SK-N-MC (cell line): ENCODE measurements around the gene DAB1.

Experiments
- EZH2 ChIP-seq: fragments of 200-600 bp; sonication (generic); IDR thresholded peaks from one replicate; pipeline ENCODE4 v1.6.1; 2017; ENCODE audit warnings: antibody characterized with exemption
- POLR2AphosphoS5 ChIP-seq: IDR thresholded peaks from 2 replicates; pipeline ENCODE4 v1.6.1; 2012; ENCODE audit warnings: mild to moderate bottlenecking, low read depth, low read length, borderline replicate concordance

- no peak for TF ChIP-seq POLR2AphosphoS5
- no peak for TF ChIP-seq EZH2
Observed at GRCh38 chr1:57296726-57297250, 127.1 kb downstream of the DAB1 start.
